Measurements from ENCODE around the gene ZNF155.
A peak's percentile ranks its signal among the peaks of the same experiment; 100 is the strongest.

Gene ZNF155

GRCh38 chr19:44002566-44003460, 18.8 kb downstream of the ZNF155 start, which contains the start of gene ZNF230:
ZNF230 (plus strand) TSS chr19:44002957; CDS start chr19:44007079, 4,122 bp downstream.
- H3K27ac ChIP-seq, result peak within 1 kb of the TSS; percentile 17
- peak; percentile 78 for DNase-seq (ENCODE audit: low read depth, low spot score)

DNA sequence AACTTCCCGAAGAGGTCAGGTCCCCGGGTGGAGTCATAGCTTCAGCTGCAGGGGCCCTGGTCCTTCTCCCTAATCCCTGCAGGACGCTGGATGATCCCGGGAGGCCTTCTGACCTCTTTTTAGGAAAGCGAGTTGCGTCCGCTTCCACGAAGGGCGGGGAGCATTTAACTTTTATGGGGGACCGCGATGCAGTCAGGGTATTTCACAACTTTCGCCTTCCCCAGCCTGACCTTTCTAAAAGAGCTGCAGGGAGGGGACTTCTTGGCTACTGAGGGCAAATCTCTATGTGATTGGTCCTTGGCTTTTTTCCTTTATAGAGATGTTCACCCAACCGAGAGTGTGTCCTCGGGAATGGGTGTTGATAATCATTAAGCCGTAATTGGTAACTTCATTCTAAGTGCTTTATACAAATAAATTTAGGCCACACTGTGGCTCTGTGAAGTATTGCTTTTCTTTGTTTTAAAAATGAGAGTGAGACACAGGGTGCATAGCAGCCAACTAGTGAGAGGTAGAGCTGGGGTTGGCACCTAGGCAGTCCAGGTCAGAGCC, 19.5 kb downstream of the ZNF155 start:
- H3K27ac ChIP-seq, result peak overlapping the region; percentile 17
- no peak for DNase-seq (ENCODE audit: low read depth, low spot score)

GRCh38 chr19:44005973-44006372, 22.0 kb downstream of the ZNF155 start:
- no peak overlapping the region for H3K27ac ChIP-seq
- no peak for DNase-seq (ENCODE audit: low read depth, low spot score)

GRCh38 chr19:44007473-44007872, 23.5 kb downstream of the ZNF155 start:
- no peak for DNase-seq (ENCODE audit: low read depth, low spot score)
- H3K27ac ChIP-seq, result no peak overlapping the region

DNA sequence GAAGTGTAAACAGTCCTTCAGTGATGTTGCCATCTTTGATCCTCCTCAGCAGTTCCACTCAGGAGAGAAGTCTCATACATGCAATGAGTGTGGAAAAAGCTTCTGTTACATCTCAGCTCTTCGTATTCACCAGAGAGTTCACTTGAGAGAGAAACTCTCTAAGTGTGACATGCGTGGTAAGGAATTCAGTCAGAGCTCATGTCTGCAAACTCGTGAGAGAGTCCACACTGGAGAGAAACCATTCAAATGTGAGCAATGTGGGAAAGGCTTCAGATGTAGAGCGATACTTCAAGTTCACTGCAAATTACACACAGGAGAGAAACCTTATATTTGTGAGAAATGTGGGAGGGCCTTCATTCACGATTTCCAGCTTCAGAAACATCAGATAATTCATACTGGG, 26.5 kb downstream of the ZNF155 start:
- H3K27ac ChIP-seq, result no peak overlapping the region
- DNase-seq (ENCODE audit: low read depth, low spot score), result no peak

- H3K27ac ChIP-seq, result no peak overlapping the region
- DNase-seq (ENCODE audit: low read depth, low spot score), result no peak
Observed at GRCh38 chr19:44019498-44019897, 35.5 kb downstream of the ZNF155 start.

DNA sequence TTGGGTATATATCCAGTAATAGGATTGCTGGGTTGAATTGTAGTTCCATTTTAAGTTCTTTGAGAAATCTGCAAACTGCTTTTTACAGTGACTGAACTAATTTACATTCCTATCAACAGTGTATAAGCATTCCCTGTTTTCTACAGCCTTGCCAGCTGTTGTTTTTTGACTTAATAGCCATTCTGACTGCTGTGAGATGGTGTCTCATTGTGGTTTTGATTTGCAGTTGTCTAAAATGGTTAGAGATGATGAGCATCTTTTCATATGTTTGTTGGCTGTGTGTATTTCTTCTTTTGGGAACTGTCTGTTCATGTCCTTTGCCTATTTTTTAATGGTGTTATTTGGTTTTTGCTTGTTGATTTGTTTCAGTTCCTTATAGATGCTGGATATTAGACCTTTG, 37.2 kb downstream of the ZNF155 start:
- no peak overlapping the region for H3K27ac ChIP-seq
- DNase-seq (ENCODE audit: low read depth, low spot score), result no peak

- DNase-seq (ENCODE audit: low read depth, low spot score), result no peak
- H3K27ac ChIP-seq, result no peak overlapping the region
Observed at GRCh38 chr19:44024900-44025216, 40.9 kb downstream of the ZNF155 start.

- peak within 1 kb of the TSS; percentile 16 for H3K27ac ChIP-seq
- DNase-seq (ENCODE audit: low read depth, low spot score), result peak; percentile 27
Observed at GRCh38 chr19:44025217-44025936, 41.4 kb downstream of the ZNF155 start, which contains the start of gene ZNF222. ZNF222 (plus strand) TSS chr19:44025379; CDS start chr19:44025437, 58 bp downstream.

DNA sequence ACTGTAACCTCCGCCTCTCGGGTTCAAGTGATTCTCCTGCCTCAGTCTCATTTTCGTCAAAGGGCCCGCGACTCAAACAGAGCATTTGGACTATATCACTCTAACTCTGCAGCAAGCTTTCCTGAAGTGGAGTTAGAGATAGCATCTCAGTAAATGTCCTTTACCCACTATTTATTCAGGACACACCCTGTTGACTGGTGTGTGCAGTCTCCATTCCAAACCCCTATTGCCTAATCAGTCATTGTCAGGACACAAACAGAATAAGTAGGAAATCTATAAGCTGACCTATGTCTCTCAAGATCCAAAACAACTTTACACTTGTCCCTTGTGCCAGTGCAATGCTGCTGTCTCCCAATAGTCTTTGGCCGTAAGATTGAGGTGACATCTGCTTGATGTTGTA, 42.6 kb downstream of the ZNF155 start:
- no peak for DNase-seq (ENCODE audit: low read depth, low spot score)
- no peak overlapping the region for H3K27ac ChIP-seq

DNA sequence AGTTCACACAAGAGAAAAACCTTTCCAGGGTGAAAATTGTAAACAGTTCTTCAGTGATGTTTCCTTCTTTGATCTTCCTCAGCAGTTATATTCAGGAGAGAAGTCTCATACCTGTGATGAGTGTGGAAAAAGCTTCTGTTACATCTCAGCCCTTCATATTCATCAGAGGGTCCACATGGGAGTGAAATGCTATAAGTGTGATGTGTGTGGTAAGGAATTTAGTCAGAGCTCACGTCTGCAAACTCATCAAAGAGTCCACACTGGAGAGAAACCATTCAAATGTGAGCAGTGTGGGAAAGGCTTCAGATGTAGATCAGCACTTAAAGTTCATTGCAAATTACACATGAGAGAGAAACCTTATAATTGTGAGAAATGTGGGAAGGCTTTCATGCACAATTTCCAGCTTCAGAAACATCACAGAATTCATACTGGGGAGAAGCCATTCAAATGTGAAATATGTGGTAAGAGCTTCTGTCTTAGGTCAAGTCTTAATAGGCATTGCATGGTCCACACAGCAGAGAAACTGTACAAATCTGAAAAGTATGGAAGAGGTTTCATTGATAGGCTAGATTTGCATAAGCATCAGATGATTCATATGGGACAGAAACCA, 48.1 kb downstream of the ZNF155 start:
- DNase-seq (ENCODE audit: low read depth, low spot score), result no peak
- H3K27ac ChIP-seq, result no peak overlapping the region

DNA sequence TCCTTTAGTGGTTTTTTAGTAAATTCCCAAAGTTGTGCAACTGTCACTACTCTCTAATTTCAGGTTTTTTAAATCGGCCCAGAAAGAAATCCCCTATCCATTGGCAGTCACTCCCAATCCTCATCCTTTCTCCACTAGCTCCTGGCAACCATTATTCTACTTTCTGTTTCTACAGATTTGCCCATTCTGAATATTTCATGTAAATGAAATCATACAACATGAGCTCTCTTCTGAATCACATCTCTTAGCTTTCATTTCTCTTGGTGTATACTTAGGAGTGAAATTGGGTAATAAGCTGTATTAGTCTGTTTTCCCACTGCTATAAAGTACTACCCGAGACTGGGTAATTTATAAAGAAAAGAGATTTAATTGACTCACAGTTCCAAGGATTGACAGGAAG, 58.2 kb downstream of the ZNF155 start:
- DNase-seq (ENCODE audit: low read depth, low spot score), result no peak
- H3K27ac ChIP-seq, result no peak overlapping the region

All from epithelial cell of prostate (primary cell).